Hepatocyte (in vitro differentiated cells): ENCODE results near the gene GUCA1A.

Experiments
- EZH2 ChIP-seq: fragments of 200-600 bp; sonication (generic); IDR thresholded peaks from 2 replicates; pipeline ENCODE4 v1.6.1; 2016; ENCODE audit warnings: antibody characterized with exemption, mild to moderate bottlenecking, borderline replicate concordance
- EZH2phosphoT487 ChIP-seq: fragments of 200-600 bp; sonication (generic); IDR thresholded peaks from one replicate; pipeline ENCODE4 v1.6.1; 2018; ENCODE audit warnings: antibody characterized with exemption, mild to moderate bottlenecking, low read depth, moderate library complexity; ENCODE audit not compliant: unreplicated experiment, severe bottlenecking
- TF ChIP-seq, protein P1 (sequence below): fragments of 200-600 bp; sonication (generic); IDR thresholded peaks from 2 replicates; pipeline ENCODE4 v1.5.1; 2016; ENCODE audit warnings: antibody characterized with exemption, mild to moderate bottlenecking; ENCODE audit not compliant: poor library complexity

DNA sequence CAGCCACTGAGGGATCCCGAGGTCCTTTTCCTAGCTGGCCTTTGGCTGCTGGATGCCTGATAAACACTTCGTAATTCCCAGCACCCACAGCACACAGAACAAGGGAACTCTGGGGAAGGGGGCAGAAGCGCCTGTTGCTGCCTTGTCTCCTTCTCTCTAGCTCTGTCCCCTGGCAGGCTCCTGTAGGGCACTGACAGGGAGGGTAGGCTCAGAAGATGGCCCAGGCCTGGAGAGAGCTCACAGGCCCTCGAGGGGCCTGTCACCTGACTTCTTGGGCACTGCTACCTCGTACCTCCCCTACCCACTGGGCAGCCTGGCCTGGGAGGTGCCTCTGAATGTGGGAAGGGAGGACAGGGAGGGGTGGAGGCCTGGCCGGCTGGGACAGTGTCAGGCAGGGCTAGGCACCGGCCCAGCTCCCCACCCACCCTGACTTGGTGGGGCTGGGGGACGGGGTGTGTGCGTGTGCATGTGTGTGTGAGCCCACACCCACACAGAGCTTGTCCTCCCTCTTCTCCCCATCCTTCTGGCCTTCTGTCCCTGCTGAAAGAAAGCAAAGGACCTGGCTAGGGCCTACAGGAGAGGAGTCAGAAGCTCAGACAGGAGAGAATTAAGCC lies 48.8 kb upstream of the GUCA1A start:
- TF ChIP-seq, protein P1, sequence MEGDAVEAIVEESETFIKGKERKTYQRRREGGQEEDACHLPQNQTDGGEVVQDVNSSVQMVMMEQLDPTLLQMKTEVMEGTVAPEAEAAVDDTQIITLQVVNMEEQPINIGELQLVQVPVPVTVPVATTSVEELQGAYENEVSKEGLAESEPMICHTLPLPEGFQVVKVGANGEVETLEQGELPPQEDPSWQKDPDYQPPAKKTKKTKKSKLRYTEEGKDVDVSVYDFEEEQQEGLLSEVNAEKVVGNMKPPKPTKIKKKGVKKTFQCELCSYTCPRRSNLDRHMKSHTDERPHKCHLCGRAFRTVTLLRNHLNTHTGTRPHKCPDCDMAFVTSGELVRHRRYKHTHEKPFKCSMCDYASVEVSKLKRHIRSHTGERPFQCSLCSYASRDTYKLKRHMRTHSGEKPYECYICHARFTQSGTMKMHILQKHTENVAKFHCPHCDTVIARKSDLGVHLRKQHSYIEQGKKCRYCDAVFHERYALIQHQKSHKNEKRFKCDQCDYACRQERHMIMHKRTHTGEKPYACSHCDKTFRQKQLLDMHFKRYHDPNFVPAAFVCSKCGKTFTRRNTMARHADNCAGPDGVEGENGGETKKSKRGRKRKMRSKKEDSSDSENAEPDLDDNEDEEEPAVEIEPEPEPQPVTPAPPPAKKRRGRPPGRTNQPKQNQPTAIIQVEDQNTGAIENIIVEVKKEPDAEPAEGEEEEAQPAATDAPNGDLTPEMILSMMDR, result no peak
- no peak for TF ChIP-seq EZH2
- TF ChIP-seq EZH2phosphoT487, result no peak
